COR-L47 (cell line): Measurements from ENCODE around the gene INSL3.
A peak's percentile ranks its signal among the peaks of the same experiment; 100 is the strongest.
"Not testable (repeated sequence)": the region's sequence is repeated elsewhere in the genome, so short reads cannot be mapped to it uniquely, and the experiment has no call there.

Experiments
- DNase-seq: peaks from one replicate; lab custom pipeline; 2025; lab: John Stamatoyannopoulos, UW

Gene INSL3

GRCh38 chr19:17783721-17784120 is 37.6 kb downstream of the INSL3 start:
- not testable (repeated sequence) for DNase-seq

- DNase-seq: no peak
Observed at GRCh38 chr19:17780781-17781180, 40.5 kb downstream of the INSL3 start.

- no peak for DNase-seq
Observed at GRCh38 chr19:17778968-17779929, 42.1 kb downstream of the INSL3 start.

GRCh38 chr19:17778251-17778967 is 42.9 kb downstream of the INSL3 start:
- no peak for DNase-seq

GRCh38 chr19:17777840-17778239 is 43.5 kb downstream of the INSL3 start:
- not testable (repeated sequence) for DNase-seq

GRCh38 chr19:17775991-17776803 is 45.1 kb downstream of the INSL3 start:
- DNase-seq: no peak

GRCh38 chr19:17775245-17775927 is 45.9 kb downstream of the INSL3 start:
- DNase-seq: no peak

- DNase-seq: no peak
Observed at GRCh38 chr19:17772172-17772571, 49.1 kb downstream of the INSL3 start.

- DNase-seq: no peak
Observed at GRCh38 chr19:17770613-17771012, 50.7 kb downstream of the INSL3 start.

- DNase-seq: no peak
Observed at GRCh38 chr19:17767559-17767958, 53.8 kb downstream of the INSL3 start.

GRCh38 chr19:17766543-17767131 is 54.7 kb downstream of the INSL3 start:
- peak; percentile 84 for DNase-seq
